PC-3 (cell line): ENCODE measurements around the gene MLEC.

ENCODE experiments used
- EZH2phosphoT487 ChIP-seq: fragments of 300-600 bp; sonication (generic); IDR thresholded peaks from 2 replicates; pipeline ENCODE4 v1.6.1; 2018; ENCODE audit warnings: mild to moderate bottlenecking, antibody characterized with exemption, low read length, borderline replicate concordance
- TF ChIP-seq, protein P1 (sequence below): fragments of 300-600 bp; sonication (generic); conservative IDR thresholded peaks from 2 replicates; pipeline ENCODE4 v1.5.1; 2017; ENCODE audit warnings: antibody characterized with exemption, low read depth, mild to moderate bottlenecking, low read length

DNA sequence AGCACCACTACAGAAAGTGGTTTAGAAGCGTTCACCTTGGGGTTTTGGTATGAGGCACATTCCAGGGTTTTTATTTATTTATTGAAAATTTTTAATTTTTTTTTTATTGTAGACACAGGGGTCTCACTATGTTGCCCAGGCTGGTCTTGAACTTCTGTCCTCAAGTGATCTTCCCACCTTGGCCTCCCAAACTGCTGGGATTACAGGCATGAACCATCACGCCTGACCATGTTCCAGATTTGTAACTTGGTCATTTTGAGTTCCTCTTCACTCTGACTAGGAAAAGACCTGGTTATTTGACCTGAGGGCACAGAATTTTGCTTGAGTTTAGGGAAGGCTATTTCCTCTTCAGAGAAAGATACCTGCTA lies 3.1 kb downstream of the MLEC start:
- TF ChIP-seq, protein P1, sequence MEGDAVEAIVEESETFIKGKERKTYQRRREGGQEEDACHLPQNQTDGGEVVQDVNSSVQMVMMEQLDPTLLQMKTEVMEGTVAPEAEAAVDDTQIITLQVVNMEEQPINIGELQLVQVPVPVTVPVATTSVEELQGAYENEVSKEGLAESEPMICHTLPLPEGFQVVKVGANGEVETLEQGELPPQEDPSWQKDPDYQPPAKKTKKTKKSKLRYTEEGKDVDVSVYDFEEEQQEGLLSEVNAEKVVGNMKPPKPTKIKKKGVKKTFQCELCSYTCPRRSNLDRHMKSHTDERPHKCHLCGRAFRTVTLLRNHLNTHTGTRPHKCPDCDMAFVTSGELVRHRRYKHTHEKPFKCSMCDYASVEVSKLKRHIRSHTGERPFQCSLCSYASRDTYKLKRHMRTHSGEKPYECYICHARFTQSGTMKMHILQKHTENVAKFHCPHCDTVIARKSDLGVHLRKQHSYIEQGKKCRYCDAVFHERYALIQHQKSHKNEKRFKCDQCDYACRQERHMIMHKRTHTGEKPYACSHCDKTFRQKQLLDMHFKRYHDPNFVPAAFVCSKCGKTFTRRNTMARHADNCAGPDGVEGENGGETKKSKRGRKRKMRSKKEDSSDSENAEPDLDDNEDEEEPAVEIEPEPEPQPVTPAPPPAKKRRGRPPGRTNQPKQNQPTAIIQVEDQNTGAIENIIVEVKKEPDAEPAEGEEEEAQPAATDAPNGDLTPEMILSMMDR = no peak
- TF ChIP-seq EZH2phosphoT487 = no peak
